Activated CD4-positive, CD25-positive, alpha-beta regulatory T cell treated with anti-CD3 and anti-CD28 coated beads, Interleukin-2, amount 50 U/mL, for 72 hours (primary cell): ENCODE results near the gene SUN3.

ENCODE experiments used
- DNase-seq: peaks from one replicate; pipeline ENCODE4 v3.0.0; 2021

SUN3 gene

GRCh38 chr7:47973739-47974138 is 55.2 kb downstream of the SUN3 start:
- DNase-seq, result no peak

GRCh38 chr7:47970761-47971160 is 58.1 kb downstream of the SUN3 start:
- DNase-seq, result no peak

- DNase-seq, result peak; percentile 53
These were observed 59.8 kb downstream of the SUN3 start for GRCh38 chr7:47968847-47969774.

- DNase-seq, result no peak
These were observed 61.2 kb downstream of the SUN3 start for GRCh38 chr7:47967708-47968107.

- no peak for DNase-seq
These were observed 61.8 kb downstream of the SUN3 start for GRCh38 chr7:47967123-47967522.

GRCh38 chr7:47965456-47965855 is 63.5 kb downstream of the SUN3 start:
- no peak for DNase-seq

- DNase-seq, result no peak
These were observed 66.6 kb downstream of the SUN3 start for GRCh38 chr7:47962262-47962661.

- DNase-seq, result no peak
These were observed 71.8 kb downstream of the SUN3 start for GRCh38 chr7:47957156-47957555.

GRCh38 chr7:47956220-47956619 is 72.7 kb downstream of the SUN3 start:
- DNase-seq, result no peak

- no peak for DNase-seq
These were observed 74.5 kb downstream of the SUN3 start for GRCh38 chr7:47954231-47954911.

- DNase-seq, result no peak
These were observed 75.1 kb downstream of the SUN3 start for GRCh38 chr7:47953822-47954221.

- DNase-seq, result no peak
These were observed 76.7 kb downstream of the SUN3 start for GRCh38 chr7:47952224-47952623.

GRCh38 chr7:47951374-47951773 is 77.5 kb downstream of the SUN3 start:
- DNase-seq, result no peak

GRCh38 chr7:47950714-47951113 is 78.2 kb downstream of the SUN3 start:
- no peak for DNase-seq

GRCh38 chr7:47949703-47950102 is 79.2 kb downstream of the SUN3 start:
- no peak for DNase-seq

GRCh38 chr7:47948141-47948790 is 80.6 kb downstream of the SUN3 start, which contains the start of gene PKD1L1:
TSS of gene PKD1L1 (minus strand) at chr7:47948466. CDS start at chr7:47948440, 26 bp downstream.
- DNase-seq, result no peak

GRCh38 chr7:47947355-47947749 is 81.6 kb downstream of the SUN3 start:
- no peak for DNase-seq

- DNase-seq, result no peak
These were observed 82.1 kb downstream of the SUN3 start for GRCh38 chr7:47946581-47947354.

GRCh38 chr7:47945261-47946015 is 83.5 kb downstream of the SUN3 start:
- peak; percentile 75 for DNase-seq

GRCh38 chr7:47944536-47945260 is 84.2 kb downstream of the SUN3 start:
- DNase-seq, result no peak
